H54 (cell line): Measurements from ENCODE around the gene AATK.

Experiments used
- DNase-seq: peaks from one replicate; pipeline ENCODE4 v3.0.0; 2011; ENCODE audit warnings: low spot score, mixed read lengths; ENCODE audit not compliant: insufficient read length
- FAIRE-seq: peaks from 3 replicates; lab custom pipeline; 2011; peaks lifted over from hg19 to GRCh38; lab: Jason Lieb, UNC
- POLR2A ChIP-seq: IDR thresholded peaks from 2 replicates; pipeline ENCODE4 v1.6.1; 2011; ENCODE audit warnings: low read depth, mild to moderate bottlenecking, low read length

The AATK gene

GRCh38 chr17:81166033-81166492 lies at the start of gene AATK:
Gene AATK, minus strand, starts transcription at chr17:81166221. Its CDS starts 229 bp downstream, at chr17:81165992.
- DNase-seq (no peak), FAIRE-seq (no peak)
- no peak for TF ChIP-seq POLR2A

- FAIRE-seq (no peak), DNase-seq (no peak)
- TF ChIP-seq POLR2A: no peak
These were observed 48.0 kb upstream of the AATK start for GRCh38 chr17:81213978-81214377.

- no peak for DNase-seq
- no peak for FAIRE-seq
- TF ChIP-seq POLR2A: no peak
These were observed 46.3 kb upstream of the AATK start for GRCh38 chr17:81212365-81212764.

- TF ChIP-seq POLR2A: no peak
- FAIRE-seq (no peak), DNase-seq (no peak)
These were observed 44.8 kb upstream of the AATK start for GRCh38 chr17:81210868-81211267.

GRCh38 chr17:81210466-81210865 lies 44.4 kb upstream of the AATK start:
- TF ChIP-seq POLR2A: no peak
- DNase-seq: no peak
- FAIRE-seq: no peak

GRCh38 chr17:81209141-81209540 lies 43.1 kb upstream of the AATK start:
- TF ChIP-seq POLR2A: no peak
- no peak for DNase-seq
- no peak for FAIRE-seq

- FAIRE-seq (no peak), DNase-seq (no peak)
- no peak for TF ChIP-seq POLR2A
These were observed 42.6 kb upstream of the AATK start for GRCh38 chr17:81208651-81209050.

GRCh38 chr17:81207610-81208581 lies 41.9 kb upstream of the AATK start:
- no peak for DNase-seq
- no peak for TF ChIP-seq POLR2A
- FAIRE-seq: no peak

GRCh38 chr17:81206657-81207056 lies 40.6 kb upstream of the AATK start:
- no peak for TF ChIP-seq POLR2A
- FAIRE-seq (no peak), DNase-seq (no peak)

GRCh38 chr17:81206166-81206565 lies 40.1 kb upstream of the AATK start:
- no peak for FAIRE-seq

GRCh38 chr17:81204578-81204977 lies 38.6 kb upstream of the AATK start:
- FAIRE-seq: no peak
- no peak for TF ChIP-seq POLR2A
- no peak for DNase-seq

More at GRCh38 chr17:81206166-81206565, 40.1 kb upstream of the AATK start:
- no peak for TF ChIP-seq POLR2A
- DNase-seq: no peak

GRCh38 chr17:81203136-81203535 lies 37.1 kb upstream of the AATK start:
- DNase-seq: no peak
- FAIRE-seq: no peak
- TF ChIP-seq POLR2A: no peak

GRCh38 chr17:81202318-81202717 lies 36.3 kb upstream of the AATK start:
- no peak for TF ChIP-seq POLR2A
- FAIRE-seq (no peak), DNase-seq (no peak)

GRCh38 chr17:81200695-81201580 lies 34.9 kb upstream of the AATK start:
- DNase-seq (peak; percentile 89), FAIRE-seq (peak; percentile 41)
- TF ChIP-seq POLR2A: no peak
